Gastroesophageal sphincter (tissue), 4 donors: ENCODE results near the gene MORN3. TPM values are rescaled to one million over a fixed set of nuclear protein-coding genes. Genes with fewer than 3 reads are reported as not detected.

Source experiments
- ATAC-seq: fragments of 150-250 bp; one replicate; pipeline ENCODE4 v1.9.1; 2016; ENCODE audit warnings: mild to moderate bottlenecking, moderate library complexity
- H3K27ac ChIP-seq, 4 donors: fragments of 200-600 bp; sonication (generic) in 3 of 4; 1 replicate in 3 of 4; 2 replicates in 1 of 4; pipeline ENCODE4 v1.5.1; 2016 to 2019
- H3K27me3 ChIP-seq: fragments of 200-600 bp; sonication (generic); one replicate; pipeline ENCODE4 v1.5.1; 2019
- H3K36me3 ChIP-seq, 2 donors: fragments of 200-600 bp; sonication (generic); one replicate each; pipeline ENCODE4 v1.5.1; 2019; ENCODE audit warnings: control low read depth in 1 of 2
- H3K4me1 ChIP-seq, 3 donors: fragments of 200-600 bp; sonication (generic); 1 replicate in 2 of 3; 2 replicates in 1 of 3; pipeline ENCODE4 v1.5.1; 2016 to 2019; ENCODE audit warnings: control low read depth in 2 of 3
- H3K4me3 ChIP-seq, 2 donors: fragments of 200-600 bp; sonication (generic); one replicate each; pipeline ENCODE4 v1.5.1; 2019; ENCODE audit warnings: mild to moderate bottlenecking in 1 of 2, moderate library complexity in 1 of 2
- H3K9me3 ChIP-seq, 3 donors: fragments of 200-600 bp; sonication (generic); one replicate each; pipeline ENCODE4 v1.5.1; 2017 to 2019; ENCODE audit warnings: control low read depth in 2 of 3
- CTCF ChIP-seq, 4 experiments: fragments of 200-600 bp in 2 of 4; fragments of 450-650 bp in 2 of 4; sonication (generic) in 1 of 4; IDR thresholded peaks; one replicate each; pipeline ENCODE4 v1.5.1; 2017 to 2019; ENCODE audit warnings: antibody characterized with exemption in 4 of 4, mild to moderate bottlenecking in 2 of 4, moderate library complexity in 2 of 4
- EP300 ChIP-seq: sonication (generic); formaldehyde crosslinking; IDR thresholded peaks from one replicate; pipeline ENCODE4 v1.6.1; 2017; ENCODE audit warnings: antibody characterized with exemption, mild to moderate bottlenecking
- POLR2A ChIP-seq, 2 donors: fragments of 450-650 bp; IDR thresholded peaks; one replicate each; pipeline ENCODE4 v1.6.1; 2017; ENCODE audit warnings: antibody characterized with exemption in 2 of 2, mild to moderate bottlenecking in 2 of 2, moderate library complexity in 1 of 2
- POLR2AphosphoS5 ChIP-seq: sonication (generic); formaldehyde crosslinking; IDR thresholded peaks from one replicate; pipeline ENCODE4 v1.6.1; 2017; ENCODE audit warnings: antibody characterized with exemption
- WGBS, 2 donors: methylation state at CpG; one replicate each; pipeline ENCODE4 v1.1.5; 2018; ENCODE audit warnings: low coverage in 1 of 2; 5-methylcytosine and 5-hydroxymethylcytosine counted together
- total RNA-seq, 4 donors: library from RNA; depleted of rRNA; stranded (reverse); fragments of >200 nt; gene quantifications; one replicate each; pipeline ENCODE4 v1.1.0, GENCODE V29; 2016

The MORN3 gene
- total RNA-seq, 4 donors from 2014 or later = 0.23 TPM; not detected in 3

- no peak for ATAC-seq
- Histone ChIP-seq H3K27me3 (no peaks in the 10 kb centered on the region), H3K4me3 (peak overlapping the region in 1 of 2 donors; percentile 96), H3K9me3 (no peaks in the 10 kb centered on the region), H3K27ac (peak overlapping the region in 3 of 4 donors; percentile 89 to 94 (median 93)), H3K4me1 (peaks cover 0 to 54% (median 12%) of the 10 kb centered on the region in 3 donors), H3K36me3 (no peaks in the 10 kb centered on the region)
- TF ChIP-seq CTCF (IDR thresholded peaks at IDR 0.05) (no peak), POLR2A (IDR thresholded peaks at IDR 0.05) (no peak), POLR2AphosphoS5 (no peak), EP300 (no peak)
- WGBS, 2 donors = 75 to 100% methylated on average over 1 to 2 of the region's 6 CpGs
Observed at GRCh38 chr12:121713793-121714192, 44.3 kb upstream of the MORN3 start.

DNA sequence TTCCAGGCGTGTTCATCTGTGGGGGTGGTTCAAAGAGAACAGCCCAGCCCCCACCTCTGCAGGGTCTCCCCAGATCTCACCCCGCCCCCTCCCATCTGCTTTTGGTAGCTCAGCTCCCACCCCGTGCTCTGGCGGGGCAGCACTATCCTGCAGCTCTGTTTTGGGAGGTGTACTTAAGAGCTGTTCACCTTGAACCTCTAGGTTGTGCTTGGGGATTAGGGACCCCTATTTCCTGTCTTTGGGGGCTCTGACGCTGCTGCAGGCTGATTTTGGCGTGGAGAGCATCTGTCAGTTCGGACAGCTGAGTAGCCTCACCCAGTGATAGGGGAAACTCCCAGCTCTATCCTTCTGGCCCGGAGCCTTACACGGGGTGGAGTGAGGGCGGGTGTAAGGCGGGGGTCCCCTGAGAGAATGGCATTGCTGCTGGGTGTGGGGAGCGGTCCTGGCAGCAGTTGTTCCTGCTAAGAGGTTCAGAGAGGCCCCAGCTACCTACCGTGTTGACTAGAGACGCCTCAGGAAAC is 43.9 kb upstream of the MORN3 start:
- peak; percentile 37 for ATAC-seq
- Histone ChIP-seq H3K27me3 (no peaks in the 10 kb centered on the region), H3K27ac (peak overlapping the region; percentile 35 to 94 (median 91)), H3K4me3 (peak overlapping the region; percentile 84 to 96), H3K4me1 (peaks cover 0 to 54% (median 12%) of the 10 kb centered on the region in 3 donors), H3K36me3 (no peaks in the 10 kb centered on the region), H3K9me3 (no peaks in the 10 kb centered on the region)
- TF ChIP-seq POLR2AphosphoS5 = no peak
- TF ChIP-seq EP300 = no peak
- no peak for TF ChIP-seq CTCF (IDR thresholded peaks at IDR 0.05)
- no peak for TF ChIP-seq POLR2A (IDR thresholded peaks at IDR 0.05)
- 22% methylated on average over 3 of the region's 14 CpGs; no CpG with 5 or more reads in 1 of the 2 donors for WGBS, 2 donors

DNA sequence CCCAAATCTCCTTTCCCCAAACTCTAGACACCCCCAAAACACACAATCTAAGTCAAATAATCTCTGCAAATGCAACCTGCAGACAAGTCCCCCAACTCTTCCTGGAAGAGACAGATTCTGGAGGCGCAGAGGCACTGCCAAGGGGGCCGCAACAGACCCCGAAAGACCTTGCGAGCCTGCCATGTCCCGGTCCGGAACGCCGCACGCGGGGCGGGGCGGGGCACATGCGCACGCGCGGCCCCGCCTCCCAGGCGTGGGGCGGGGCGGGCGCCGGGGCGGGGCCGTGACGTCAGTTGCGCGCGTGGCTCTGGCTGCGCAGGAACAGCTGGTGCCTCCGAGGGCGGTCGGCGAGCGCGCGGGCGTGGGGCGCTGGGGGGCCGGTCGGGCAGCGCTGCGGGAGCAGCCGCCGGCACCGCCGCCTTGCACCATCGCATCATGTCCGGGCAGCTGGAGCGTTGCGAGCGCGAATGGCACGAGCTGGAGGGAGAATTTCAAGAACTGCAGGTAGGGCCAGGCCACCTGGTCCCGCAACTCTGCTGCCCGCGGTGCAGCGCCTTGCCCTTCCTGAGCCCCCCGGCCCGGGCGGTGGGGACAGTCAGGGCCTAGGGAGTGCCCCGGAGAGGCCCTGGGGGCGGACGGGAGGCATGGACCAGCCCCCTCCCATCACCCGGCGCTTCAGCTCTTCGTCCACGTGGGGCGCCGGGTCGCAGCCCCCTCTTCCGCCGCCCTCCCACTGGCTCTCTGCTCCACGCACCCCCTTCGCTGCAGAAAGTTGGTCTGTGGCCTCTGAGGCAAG is 43.2 kb upstream of the MORN3 start, which contains the start of gene TMEM120B:
Gene TMEM120B, plus strand, starts transcription at position 292 of the 796 bp plus-strand sequence. Its CDS starts 144 bp downstream, at position 436.
- peak within 1 kb of the TSS; percentile 85 to 94 (median 91) for H3K27ac ChIP-seq
- peaks cover 0 to 54% (median 12%) of the 10 kb centered on the region in 3 donors for H3K4me1 ChIP-seq
- H3K36me3 ChIP-seq = no peaks in the 10 kb centered on the region
- ATAC-seq = peak; percentile 96
- no peaks in the 10 kb centered on the region for H3K9me3 ChIP-seq
- WGBS, 2 donors = no CpG with 5 or more reads among the region's 74 CpGs
- TF ChIP-seq POLR2A (IDR thresholded peaks at IDR 0.05) (peak; percentile 62 to 92), CTCF (IDR thresholded peaks at IDR 0.05) (peak in 1 of 4 experiments; percentile 25), POLR2AphosphoS5 (peak; percentile 84), EP300 (no peak)
- H3K4me3 ChIP-seq = peak within 1 kb of the TSS; percentile 84 to 96
- H3K27me3 ChIP-seq = no peaks in the 10 kb centered on the region

- 0% methylated on average over 4 to 9 of the region's 16 CpGs for WGBS, 2 donors
- Histone ChIP-seq H3K4me1 (peaks cover 0 to 54% (median 12%) of the 10 kb centered on the region in 3 donors), H3K9me3 (no peaks in the 10 kb centered on the region)
Observed at GRCh38 chr12:121712190-121712460, 42.7 kb upstream of the MORN3 start.

More at GRCh38 chr12:121712190-121712460, 42.7 kb upstream of the MORN3 start:
- Histone ChIP-seq H3K27ac (peak overlapping the region; percentile 85 to 94 (median 91)), H3K36me3 (no peaks in the 10 kb centered on the region), H3K27me3 (no peaks in the 10 kb centered on the region), H3K4me3 (peak overlapping the region; percentile 84 to 96)
- TF ChIP-seq EP300 (no peak), POLR2A (IDR thresholded peaks at IDR 0.05) (no peak), CTCF (IDR thresholded peaks at IDR 0.05) (no peak), POLR2AphosphoS5 (no peak)
- ATAC-seq = peak; percentile 36
